ENCODE results near the gene ABLIM1.

Gene ABLIM1

DNA sequence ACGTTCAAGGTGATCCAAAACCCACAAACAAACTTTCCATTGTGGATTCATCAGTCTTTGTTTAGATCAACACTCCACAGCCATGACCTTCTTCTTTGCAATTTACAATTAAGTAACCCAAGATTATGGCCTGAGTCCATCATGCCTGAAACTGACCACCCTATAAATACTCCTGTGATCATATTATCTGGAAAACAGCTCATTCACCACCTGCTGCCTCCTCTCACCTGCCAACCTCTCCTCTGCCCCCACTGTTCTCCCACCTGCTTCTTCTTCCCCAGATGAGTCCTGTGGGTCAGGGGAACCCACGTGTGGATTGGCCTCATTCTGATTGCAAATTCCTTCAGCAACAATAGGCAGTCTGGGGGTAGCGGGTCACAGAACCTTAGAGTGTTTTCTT lies 81.4 kb downstream of the ABLIM1 start:
- Histone ChIP-seq H3K9me3 (ENCODE audit: insufficient read depth, low read length) (no peaks in the 10 kb centered on the region), H3K4me3 (ENCODE audit: low read length) (no peak overlapping the region), H4K20me1 (ENCODE audit: insufficient read depth, low read length) (no peaks in the 10 kb centered on the region), H2AFZ (ENCODE audit: low read depth, low read length) (no peak overlapping the region), H3K27me3 (ENCODE audit: low read depth, low read length) (no peaks in the 10 kb centered on the region; the same call in 1 of the 2 replicates), H3K4me2 (ENCODE audit: low read length) (no peak overlapping the region), H3K4me1 (ENCODE audit: low read length) (no peaks in the 10 kb centered on the region), H3K36me3 (replicated peaks; ENCODE audit: low read depth, low read length) (no peaks in the 10 kb centered on the region), H3K27ac (ENCODE audit: low read length) (no peak overlapping the region), H3K9ac (ENCODE audit: low read length) (no peak overlapping the region), H3K79me2 (ENCODE audit: low read length) (no peaks in the 10 kb centered on the region)
- no peak for TF ChIP-seq EZH2phosphoT487 (IDR thresholded peaks at IDR 0.05; ENCODE audit: low read depth)
- TF ChIP-seq, protein P1, sequence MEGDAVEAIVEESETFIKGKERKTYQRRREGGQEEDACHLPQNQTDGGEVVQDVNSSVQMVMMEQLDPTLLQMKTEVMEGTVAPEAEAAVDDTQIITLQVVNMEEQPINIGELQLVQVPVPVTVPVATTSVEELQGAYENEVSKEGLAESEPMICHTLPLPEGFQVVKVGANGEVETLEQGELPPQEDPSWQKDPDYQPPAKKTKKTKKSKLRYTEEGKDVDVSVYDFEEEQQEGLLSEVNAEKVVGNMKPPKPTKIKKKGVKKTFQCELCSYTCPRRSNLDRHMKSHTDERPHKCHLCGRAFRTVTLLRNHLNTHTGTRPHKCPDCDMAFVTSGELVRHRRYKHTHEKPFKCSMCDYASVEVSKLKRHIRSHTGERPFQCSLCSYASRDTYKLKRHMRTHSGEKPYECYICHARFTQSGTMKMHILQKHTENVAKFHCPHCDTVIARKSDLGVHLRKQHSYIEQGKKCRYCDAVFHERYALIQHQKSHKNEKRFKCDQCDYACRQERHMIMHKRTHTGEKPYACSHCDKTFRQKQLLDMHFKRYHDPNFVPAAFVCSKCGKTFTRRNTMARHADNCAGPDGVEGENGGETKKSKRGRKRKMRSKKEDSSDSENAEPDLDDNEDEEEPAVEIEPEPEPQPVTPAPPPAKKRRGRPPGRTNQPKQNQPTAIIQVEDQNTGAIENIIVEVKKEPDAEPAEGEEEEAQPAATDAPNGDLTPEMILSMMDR (IDR thresholded peaks at IDR 0.05; ENCODE audit: low read depth, low read length) = no peak

DNA sequence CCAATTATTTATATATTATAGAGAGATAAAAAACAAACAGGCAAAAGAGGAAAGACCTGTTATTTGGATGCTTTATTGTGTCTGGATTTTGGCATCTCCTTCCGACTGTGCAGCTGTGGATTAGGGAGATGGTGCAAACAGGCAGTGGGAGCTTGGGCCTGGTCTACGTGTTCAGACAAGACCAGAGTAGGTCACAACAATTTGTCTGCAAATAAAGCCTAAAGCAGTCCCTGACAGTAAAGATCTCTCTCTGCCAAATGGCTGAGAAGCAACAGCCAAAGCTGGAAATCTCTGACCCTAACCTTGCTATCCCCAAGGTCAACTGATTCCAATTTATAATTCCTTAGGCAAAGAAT lies 82.0 kb downstream of the ABLIM1 start:
- Histone ChIP-seq H3K4me2 (ENCODE audit: low read length) (no peak overlapping the region), H3K9me3 (ENCODE audit: insufficient read depth, low read length) (no peaks in the 10 kb centered on the region), H3K79me2 (ENCODE audit: low read length) (no peaks in the 10 kb centered on the region), H3K36me3 (replicated peaks; ENCODE audit: low read depth, low read length) (no peaks in the 10 kb centered on the region), H2AFZ (ENCODE audit: low read depth, low read length) (no peak overlapping the region), H3K27ac (ENCODE audit: low read length) (no peak overlapping the region), H3K9ac (ENCODE audit: low read length) (no peak overlapping the region), H3K27me3 (ENCODE audit: low read depth, low read length) (no peaks in the 10 kb centered on the region; the same call in 1 of the 2 replicates), H4K20me1 (ENCODE audit: insufficient read depth, low read length) (no peaks in the 10 kb centered on the region), H3K4me3 (ENCODE audit: low read length) (no peak overlapping the region), H3K4me1 (ENCODE audit: low read length) (no peaks in the 10 kb centered on the region)
- TF ChIP-seq, protein P1 (IDR thresholded peaks at IDR 0.05; ENCODE audit: low read depth, low read length) = no peak
- no peak for TF ChIP-seq EZH2phosphoT487 (IDR thresholded peaks at IDR 0.05; ENCODE audit: low read depth)

- Histone ChIP-seq H3K9ac (ENCODE audit: low read length) (no peak overlapping the region), H3K4me3 (ENCODE audit: low read length) (no peak overlapping the region), H3K27ac (ENCODE audit: low read length) (no peak overlapping the region), H3K79me2 (ENCODE audit: low read length) (no peaks in the 10 kb centered on the region), H3K27me3 (ENCODE audit: low read depth, low read length) (no peaks in the 10 kb centered on the region; the same call in 1 of the 2 replicates), H3K9me3 (ENCODE audit: insufficient read depth, low read length) (no peaks in the 10 kb centered on the region), H3K4me1 (ENCODE audit: low read length) (no peaks in the 10 kb centered on the region), H3K36me3 (replicated peaks; ENCODE audit: low read depth, low read length) (no peaks in the 10 kb centered on the region), H3K4me2 (ENCODE audit: low read length) (no peak overlapping the region), H2AFZ (ENCODE audit: low read depth, low read length) (no peak overlapping the region), H4K20me1 (ENCODE audit: insufficient read depth, low read length) (no peaks in the 10 kb centered on the region)
- TF ChIP-seq EZH2phosphoT487 (IDR thresholded peaks at IDR 0.05; ENCODE audit: low read depth) = no peak
- TF ChIP-seq, protein P1 (IDR thresholded peaks at IDR 0.05; ENCODE audit: low read depth, low read length) = no peak
These were observed 82.5 kb downstream of the ABLIM1 start for GRCh38 chr10:114575417-114576131.

- Histone ChIP-seq H3K9ac (ENCODE audit: low read length) (no peak overlapping the region), H3K27ac (ENCODE audit: low read length) (no peak overlapping the region), H3K79me2 (ENCODE audit: low read length) (no peaks in the 10 kb centered on the region), H3K9me3 (ENCODE audit: insufficient read depth, low read length) (no peaks in the 10 kb centered on the region), H3K4me2 (ENCODE audit: low read length) (no peak overlapping the region), H4K20me1 (ENCODE audit: insufficient read depth, low read length) (no peaks in the 10 kb centered on the region), H2AFZ (ENCODE audit: low read depth, low read length) (no peak overlapping the region), H3K4me1 (ENCODE audit: low read length) (no peaks in the 10 kb centered on the region), H3K27me3 (ENCODE audit: low read depth, low read length) (no peaks in the 10 kb centered on the region; the same call in 1 of the 2 replicates), H3K4me3 (ENCODE audit: low read length) (no peak overlapping the region), H3K36me3 (replicated peaks; ENCODE audit: low read depth, low read length) (no peaks in the 10 kb centered on the region)
- TF ChIP-seq EZH2phosphoT487 (IDR thresholded peaks at IDR 0.05; ENCODE audit: low read depth) = no peak
- TF ChIP-seq, protein P1 (IDR thresholded peaks at IDR 0.05; ENCODE audit: low read depth, low read length) = no peak
These were observed 84.6 kb downstream of the ABLIM1 start for GRCh38 chr10:114573330-114574045.
